ENCODE data around the gene EGFL7.
"Not testable (repeated sequence)": the region's sequence is repeated elsewhere in the genome, so short reads cannot be mapped to it uniquely, and the experiment has no call there.

EGFL7 gene

DNA sequence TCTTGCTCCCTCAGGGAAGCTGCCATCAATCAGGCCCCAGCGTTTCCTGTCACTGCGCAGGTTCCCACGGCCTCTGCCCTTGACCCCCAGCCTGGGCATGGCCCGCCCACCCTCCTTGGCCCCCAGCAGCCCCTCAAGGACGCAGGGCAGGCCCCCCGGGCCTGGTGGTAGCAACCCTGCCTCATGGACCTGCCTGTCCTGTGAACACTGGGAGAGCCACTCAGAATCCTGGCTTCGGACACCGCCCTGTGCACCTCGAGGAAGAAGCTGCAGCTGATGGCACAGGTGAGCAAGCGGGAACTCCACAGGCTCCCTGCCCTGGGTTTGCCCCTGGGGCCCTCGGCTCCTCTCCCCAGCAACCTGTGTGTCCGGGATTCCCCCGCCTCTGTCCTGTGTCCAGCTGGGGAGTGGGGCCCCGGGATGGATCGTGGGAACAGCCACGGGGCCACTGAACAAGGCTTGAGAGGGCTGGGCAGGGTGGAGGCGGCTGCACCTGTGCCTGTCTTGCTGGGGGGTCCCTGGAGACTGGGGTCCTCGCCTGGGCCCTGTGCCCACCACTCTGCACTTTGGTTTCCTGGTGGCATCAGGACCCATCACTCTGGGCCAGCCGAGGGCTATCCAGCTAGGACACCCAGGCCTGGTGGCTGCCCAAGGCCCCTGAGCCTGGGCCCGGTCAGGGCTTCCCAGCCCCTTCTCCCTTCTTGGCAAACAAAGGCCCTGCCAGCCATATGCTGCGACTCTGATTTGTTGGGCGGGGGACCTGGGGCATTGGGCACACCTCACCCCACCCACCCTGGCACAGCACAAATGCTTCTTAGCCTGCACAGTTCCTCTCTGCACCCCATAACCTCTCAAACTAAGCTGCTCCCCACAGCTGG is 33.5 kb upstream of the EGFL7 start:
- in situ Hi-C loops (cut with HindIII; ENCODE audit: low sequenced_read_pairs), result no loop called here
- H3K4me3 ChIP-seq (ENCODE audit: low read depth, low read length), result no peak overlapping the region
- TF ChIP-seq, protein P1, sequence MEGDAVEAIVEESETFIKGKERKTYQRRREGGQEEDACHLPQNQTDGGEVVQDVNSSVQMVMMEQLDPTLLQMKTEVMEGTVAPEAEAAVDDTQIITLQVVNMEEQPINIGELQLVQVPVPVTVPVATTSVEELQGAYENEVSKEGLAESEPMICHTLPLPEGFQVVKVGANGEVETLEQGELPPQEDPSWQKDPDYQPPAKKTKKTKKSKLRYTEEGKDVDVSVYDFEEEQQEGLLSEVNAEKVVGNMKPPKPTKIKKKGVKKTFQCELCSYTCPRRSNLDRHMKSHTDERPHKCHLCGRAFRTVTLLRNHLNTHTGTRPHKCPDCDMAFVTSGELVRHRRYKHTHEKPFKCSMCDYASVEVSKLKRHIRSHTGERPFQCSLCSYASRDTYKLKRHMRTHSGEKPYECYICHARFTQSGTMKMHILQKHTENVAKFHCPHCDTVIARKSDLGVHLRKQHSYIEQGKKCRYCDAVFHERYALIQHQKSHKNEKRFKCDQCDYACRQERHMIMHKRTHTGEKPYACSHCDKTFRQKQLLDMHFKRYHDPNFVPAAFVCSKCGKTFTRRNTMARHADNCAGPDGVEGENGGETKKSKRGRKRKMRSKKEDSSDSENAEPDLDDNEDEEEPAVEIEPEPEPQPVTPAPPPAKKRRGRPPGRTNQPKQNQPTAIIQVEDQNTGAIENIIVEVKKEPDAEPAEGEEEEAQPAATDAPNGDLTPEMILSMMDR (IDR thresholded peaks at IDR 0.05; ENCODE audit: low read depth, low read length, missing control alignments), result no peak
- DNase-seq (ENCODE audit: low read depth), result no peak

DNA sequence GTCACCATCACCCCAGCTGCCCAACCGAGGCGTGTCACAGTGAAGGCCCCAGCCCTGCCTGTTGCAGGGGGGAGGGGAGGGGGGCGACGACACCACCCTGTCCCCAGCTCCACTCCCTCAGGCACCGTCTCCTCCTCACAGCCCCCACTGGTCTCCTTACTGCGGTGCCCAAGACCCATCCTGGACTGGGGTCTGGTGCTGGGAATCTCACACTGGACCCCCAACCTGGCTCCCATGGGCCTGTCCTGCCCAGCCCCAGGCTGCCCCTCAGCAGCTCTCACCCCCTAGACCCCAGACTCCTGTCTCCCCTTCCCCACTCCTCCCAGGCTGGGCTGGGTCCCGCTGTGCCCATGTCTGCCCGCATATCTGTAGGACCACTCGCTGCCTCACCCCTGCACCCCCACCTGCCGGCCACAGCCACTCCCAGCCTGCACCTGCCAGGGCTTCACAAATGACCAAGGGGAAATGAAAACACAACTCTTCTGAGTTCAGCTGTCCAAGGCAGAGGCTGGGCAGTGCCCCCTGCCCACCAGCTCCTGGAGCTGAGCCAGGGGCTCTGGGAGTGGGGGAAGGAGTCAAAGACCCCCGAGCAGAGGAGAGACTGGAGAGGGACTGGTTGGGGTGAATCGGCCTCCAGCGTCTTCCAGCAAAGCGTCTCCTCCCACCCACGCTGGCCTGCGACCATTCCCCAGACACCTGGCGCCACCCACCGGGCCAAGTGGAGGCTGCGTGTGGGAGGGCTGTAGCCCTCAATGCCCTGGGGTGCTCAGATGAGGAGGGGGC is 32.6 kb upstream of the EGFL7 start:
- in situ Hi-C loops (cut with HindIII; ENCODE audit: low sequenced_read_pairs), result no loop called here
- DNase-seq (ENCODE audit: low read depth), result no peak
- no peak overlapping the region for H3K4me3 ChIP-seq (ENCODE audit: low read depth, low read length)
- TF ChIP-seq, protein P1 (IDR thresholded peaks at IDR 0.05; ENCODE audit: low read depth, low read length, missing control alignments), result peak; percentile 65

DNA sequence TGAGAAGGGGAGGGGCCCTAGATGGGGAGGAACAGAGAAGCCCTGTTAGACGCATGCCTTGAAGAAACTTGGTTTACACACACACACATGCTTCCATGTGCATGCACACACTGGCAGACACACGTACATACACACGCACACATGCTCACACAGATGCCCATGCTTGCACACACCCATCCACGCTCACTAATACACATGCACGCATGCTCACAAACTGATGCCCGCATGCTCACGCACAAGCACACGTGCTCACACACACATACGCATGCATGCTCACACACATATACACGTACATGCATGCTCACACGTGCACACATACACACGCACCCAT is 32.1 kb upstream of the EGFL7 start:
- no peak for DNase-seq (ENCODE audit: low read depth)
- no peak overlapping the region for H3K4me3 ChIP-seq (ENCODE audit: low read depth, low read length)
- TF ChIP-seq, protein P1 (IDR thresholded peaks at IDR 0.05; ENCODE audit: low read depth, low read length, missing control alignments), result no peak
- in situ Hi-C loops (cut with HindIII; ENCODE audit: low sequenced_read_pairs), result no loop called here

DNA sequence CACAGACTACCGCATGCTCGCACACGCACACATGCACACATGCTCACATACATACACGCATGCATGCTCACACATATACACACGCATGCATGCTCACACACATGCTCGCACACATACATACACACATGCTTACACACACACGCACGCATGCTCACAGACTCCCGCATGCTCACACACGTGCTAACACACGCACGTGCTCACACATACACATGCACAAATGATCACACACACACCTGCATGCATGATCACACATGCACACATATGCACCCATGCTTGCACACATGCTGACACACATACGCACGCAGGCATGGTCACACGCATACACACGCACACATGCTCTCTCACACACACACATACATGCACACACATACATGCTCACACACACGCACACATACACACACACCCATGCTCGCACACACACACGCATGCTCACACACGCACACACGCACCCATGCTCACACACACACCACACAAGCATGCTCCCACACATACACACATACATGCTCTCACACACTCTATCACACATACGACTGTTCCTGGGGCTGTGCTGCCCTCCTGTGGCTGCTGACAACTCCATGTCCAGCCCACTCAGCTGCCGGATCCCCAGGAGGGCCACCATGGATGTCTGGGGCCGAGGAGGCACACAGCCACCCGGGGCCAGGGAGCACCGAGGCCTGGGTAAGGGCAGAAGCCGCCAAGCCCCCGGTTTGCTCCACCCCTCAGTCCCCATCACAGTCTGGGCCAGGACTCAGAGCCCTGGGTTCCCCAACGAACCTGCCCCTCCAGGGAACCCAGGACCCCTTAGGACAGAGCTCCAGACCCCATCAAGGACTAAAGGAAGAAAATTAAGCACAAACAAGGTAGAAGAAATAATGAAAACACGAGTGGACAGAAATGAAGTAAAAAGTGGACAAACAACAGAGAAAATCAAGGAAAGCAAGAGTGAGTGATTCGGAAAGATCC is 31.4 kb upstream of the EGFL7 start:
- H3K4me3 ChIP-seq (ENCODE audit: low read depth, low read length), result no peak overlapping the region
- DNase-seq (ENCODE audit: low read depth), result peak; percentile 62
- in situ Hi-C loops (cut with HindIII; ENCODE audit: low sequenced_read_pairs), result no loop called here
- TF ChIP-seq, protein P1 (IDR thresholded peaks at IDR 0.05; ENCODE audit: low read depth, low read length, missing control alignments), result peak; percentile 85

DNA sequence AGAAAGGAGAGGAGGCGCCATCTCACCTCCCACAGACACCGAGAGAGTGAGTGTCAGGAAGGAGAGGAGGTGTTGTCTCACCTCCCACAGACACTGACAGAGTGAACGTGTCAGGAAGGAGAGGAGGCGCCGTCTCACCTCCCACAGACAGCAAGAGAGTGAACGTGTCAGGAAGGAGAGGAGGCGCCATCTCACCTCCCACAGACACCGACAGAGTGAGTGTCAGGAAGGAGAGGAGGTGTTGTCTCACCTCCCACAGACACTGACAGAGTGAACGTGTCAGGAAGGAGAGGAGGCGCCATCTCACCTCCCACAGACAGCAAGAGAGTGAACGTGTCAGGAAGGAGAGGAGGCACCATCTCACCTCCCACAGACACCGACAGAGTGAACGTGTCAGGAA is 30.6 kb upstream of the EGFL7 start:
- H3K4me3 ChIP-seq (ENCODE audit: low read depth, low read length); DNase-seq (ENCODE audit: low read depth); in situ Hi-C loops (cut with HindIII; ENCODE audit: low sequenced_read_pairs): not testable (repeated sequence)

DNA sequence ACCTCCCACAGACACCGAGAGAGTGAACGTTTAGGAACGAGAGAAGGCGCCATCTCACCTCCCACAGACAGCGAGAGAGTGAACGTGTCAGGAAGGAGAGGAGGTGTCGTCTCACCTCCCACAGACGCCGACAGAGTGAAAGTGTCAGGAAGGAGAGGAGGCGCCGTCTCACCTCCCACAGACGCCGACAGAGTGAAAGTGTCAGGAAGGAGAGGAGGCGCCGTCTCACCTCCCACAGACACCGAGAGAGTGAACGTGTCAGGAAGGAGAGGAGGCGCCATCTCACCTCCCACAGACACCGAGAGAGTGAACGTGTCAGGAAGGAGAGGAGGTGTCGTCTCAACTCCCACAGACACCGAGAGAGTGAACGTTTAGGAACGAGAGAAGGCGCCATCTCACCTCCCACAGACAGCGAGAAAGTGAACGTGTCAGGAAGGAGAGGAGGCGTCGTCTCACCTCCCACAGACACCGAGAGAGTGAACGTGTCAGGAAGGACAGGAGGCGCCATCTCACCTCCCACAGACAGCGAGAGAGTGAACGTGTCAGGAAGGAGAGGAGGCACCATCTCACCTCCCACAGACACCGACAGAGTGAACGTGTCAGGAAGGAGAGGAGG is 30.1 kb upstream of the EGFL7 start:
- DNase-seq (ENCODE audit: low read depth); H3K4me3 ChIP-seq (ENCODE audit: low read depth, low read length); in situ Hi-C loops (cut with HindIII; ENCODE audit: low sequenced_read_pairs): not testable (repeated sequence)

DNA sequence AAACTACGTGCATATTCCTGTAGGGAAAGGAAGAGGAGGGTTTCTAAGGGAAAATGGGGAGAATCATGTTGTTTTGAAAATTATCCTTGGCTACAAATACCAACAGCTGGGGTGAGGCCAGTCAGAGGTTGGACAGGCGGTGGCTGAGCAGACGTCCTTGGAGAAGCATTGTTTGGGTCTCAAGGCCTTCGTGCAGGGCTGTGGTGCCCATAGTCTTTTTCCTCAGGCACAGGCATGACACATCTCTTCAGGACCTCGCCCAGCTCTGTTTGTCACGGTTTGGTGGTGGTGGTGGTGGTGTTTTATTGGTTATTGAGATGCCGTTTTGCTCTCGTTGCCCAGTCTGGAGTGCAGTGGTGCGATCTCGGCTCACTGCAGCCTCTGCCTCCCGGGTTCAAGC is 27.8 kb upstream of the EGFL7 start:
- no peak for DNase-seq (ENCODE audit: low read depth)
- no peak overlapping the region for H3K4me3 ChIP-seq (ENCODE audit: low read depth, low read length)
- TF ChIP-seq, protein P1 (IDR thresholded peaks at IDR 0.05; ENCODE audit: low read depth, low read length, missing control alignments), result no peak
- in situ Hi-C loops (cut with HindIII; ENCODE audit: low sequenced_read_pairs), result no loop called here

Measured in astrocyte of the cerebellum (primary cell).